ENCODE data around the gene FHIT.
"Not testable (repeated sequence)": the region's sequence is repeated elsewhere in the genome, so short reads cannot be mapped to it uniquely, and the experiment has no call there.

Gene FHIT

DNA sequence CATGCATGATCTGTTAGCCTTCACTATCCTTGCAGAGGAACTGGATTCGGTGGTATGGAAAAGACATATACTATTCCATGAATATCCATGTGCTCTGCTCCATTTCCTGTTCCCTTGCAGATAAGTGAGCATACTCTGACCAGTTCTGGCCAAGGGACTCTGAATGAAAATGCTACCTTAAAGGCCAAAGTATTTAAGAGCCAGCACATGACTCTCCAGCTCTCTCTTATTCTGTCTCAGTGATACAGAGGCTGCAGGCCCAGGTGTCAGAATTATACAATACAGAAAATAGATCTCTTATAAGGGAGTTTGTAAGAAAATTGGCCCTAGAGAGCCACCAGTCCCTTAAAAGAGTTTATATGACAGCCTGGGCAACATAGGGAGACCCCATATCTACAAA lies 1421.7 kb downstream of the FHIT start:
- no peak for DNase-seq (ENCODE audit: low spot score)

DNA sequence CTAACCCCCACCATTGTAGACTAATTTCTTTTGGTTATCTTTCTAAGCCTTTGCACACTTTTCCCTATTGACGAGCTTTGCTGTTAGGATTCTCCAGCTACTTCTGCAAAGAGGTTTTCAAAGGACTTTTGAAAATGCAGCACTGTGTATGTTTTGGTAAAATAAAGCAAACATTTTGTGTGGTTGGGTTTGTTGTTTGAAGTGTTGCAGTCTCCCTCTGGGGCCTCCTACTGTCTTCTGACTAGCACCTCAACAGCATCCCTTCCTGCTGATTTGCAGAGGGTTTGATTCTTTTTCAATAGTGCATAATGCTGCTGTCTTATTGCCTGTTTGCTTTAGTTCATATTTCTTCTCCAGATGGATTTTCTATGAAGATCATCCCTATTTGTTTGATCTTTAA lies 1426.4 kb downstream of the FHIT start:
- DNase-seq (ENCODE audit: low spot score), result no peak

DNA sequence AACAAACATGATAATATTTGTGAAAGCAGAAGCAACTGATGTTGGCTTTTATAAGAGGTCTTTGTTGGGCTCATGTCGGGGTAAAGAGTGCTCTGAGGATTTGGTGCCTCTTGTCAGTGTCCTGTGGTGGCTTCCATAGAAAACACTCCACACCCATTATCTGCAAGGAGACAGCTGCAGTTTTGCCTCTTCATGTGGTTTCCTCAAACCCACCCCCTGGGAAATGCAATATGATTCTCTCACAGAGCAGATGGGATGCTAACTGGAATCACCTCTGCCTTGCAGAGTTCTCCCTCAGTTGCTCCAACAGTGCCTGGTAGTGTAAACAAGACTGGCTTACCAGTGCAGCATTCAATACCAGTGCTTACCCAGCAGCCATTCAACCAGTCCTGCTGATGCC lies 1430.0 kb downstream of the FHIT start:
- no peak for DNase-seq (ENCODE audit: low spot score)

DNA sequence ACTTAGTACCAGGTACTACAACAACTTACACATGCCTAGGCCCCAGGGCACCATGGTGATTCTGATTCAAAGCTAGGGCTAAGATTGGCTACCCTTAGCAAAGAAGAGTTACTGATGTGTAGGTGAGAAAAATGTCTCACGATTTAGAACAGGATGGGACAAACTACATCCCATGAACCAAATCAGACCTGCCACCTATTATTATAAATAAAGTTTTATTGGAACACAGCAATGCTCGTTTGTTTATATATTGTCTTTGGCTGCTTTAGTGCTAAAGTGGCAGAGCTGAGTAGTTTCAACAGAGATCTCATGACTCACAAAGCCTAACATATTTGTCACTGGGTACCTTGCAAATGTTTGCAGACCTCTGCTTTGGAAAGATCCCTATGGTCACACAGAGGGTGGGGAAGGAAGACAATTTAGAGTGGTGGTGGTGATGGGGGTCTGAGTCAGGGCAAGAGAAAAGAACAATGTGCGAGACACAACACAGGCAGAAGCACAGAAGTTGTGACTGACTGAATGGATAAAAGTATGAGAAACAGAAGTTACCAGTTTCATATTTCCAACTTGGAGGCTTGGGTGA lies 1430.8 kb downstream of the FHIT start:
- no peak for DNase-seq (ENCODE audit: low spot score)

DNA sequence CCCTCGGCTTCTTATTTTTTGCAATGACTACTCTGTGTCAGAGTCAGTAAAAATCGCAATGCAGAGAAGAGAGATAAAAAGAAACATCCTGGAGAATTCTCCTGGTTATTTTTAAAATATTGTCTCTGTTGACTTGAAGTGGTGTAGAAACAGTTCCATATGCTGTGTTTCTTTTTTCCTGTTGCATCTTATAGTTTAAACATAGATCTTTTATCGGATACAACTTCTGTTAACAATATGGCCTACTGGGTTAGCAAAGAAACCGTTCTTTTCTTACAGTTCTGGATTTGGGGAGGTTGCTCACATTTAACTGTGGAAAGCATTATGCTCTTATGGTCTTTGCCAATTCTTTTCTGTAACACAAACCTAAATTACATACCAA lies 1432.3 kb downstream of the FHIT start:
- DNase-seq (ENCODE audit: low spot score), result no peak

DNA sequence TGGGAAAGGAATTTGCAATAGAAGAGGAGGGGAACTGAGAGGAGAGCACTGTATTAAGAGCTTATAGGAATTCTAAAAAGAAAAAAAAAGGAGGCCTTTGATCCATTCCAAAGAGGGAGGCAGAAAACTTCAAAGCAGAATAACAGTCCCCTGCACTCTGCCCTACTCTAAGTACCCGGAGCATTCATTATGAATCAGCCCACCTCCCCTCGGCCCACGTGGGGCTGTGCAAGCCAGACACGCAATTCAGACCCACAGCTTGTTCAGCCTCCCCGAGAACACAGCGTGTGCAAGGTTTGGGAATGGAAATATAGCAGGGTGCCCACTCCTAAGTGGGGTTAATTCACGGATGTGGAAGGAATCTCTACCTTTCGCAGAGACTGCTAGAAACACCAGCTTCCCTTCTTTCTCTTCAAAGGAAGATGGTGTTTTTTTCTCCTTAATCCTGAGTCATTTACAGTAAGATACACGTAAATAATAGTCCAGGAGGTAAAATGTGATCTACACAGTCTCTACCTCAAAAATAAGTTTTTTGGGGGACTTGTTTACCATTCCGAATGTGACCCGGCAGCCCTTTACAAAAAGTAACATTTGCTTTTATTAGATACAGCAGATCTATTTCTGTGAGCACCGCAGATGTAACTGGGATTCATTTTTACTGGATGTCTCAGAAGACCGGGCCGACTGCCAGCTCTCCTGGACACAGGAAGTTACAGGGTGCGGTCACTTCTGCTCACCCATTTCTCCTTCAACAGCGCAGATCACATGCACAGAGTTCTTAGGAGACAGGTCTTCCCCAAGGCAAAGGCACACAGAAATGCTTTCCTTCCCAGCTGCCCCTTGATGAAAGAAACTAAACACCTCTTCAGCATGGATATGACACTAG lies 1433.0 kb downstream of the FHIT start:
- DNase-seq (ENCODE audit: low spot score), result peak; percentile 20

DNA sequence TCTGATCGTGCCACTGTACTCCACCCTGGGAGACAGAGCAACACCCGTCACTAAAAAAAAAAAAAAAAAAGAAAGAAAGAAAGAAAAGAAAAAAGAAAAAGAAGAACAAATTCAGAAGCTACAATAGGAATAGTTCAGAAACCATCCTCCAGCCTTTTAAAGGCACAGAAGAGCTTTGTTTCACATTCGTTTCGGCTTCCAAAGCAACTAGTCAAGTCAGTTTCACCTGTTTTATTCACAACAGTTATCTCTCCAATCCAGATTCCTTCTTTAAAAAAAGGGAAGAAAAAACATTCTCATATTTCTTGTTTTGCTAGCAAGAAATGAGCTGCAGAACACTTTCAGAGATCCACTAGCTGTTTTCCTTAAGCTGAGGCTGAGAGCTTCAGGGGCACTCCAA lies 1433.7 kb downstream of the FHIT start:
- DNase-seq (ENCODE audit: low spot score), result no peak

DNA sequence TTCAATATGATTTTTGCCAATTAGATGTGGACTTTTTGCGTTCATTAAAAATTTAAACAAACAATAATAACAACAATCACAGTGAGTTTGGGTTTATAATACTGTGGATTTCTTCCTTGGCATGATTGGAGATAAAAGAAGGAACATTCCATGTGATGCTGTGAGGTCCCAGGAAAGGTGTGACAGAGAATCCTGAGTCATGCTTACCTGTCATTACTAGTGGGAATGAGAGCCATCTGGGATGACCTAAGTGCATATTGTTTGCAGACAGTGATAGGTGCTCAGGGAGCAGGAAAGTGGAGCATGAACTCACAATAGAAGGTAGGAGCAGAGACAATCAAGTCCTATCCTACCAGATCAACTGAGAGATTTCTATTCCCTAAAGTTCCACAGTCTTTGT lies 1434.9 kb downstream of the FHIT start:
- DNase-seq (ENCODE audit: low spot score), result no peak

DNA sequence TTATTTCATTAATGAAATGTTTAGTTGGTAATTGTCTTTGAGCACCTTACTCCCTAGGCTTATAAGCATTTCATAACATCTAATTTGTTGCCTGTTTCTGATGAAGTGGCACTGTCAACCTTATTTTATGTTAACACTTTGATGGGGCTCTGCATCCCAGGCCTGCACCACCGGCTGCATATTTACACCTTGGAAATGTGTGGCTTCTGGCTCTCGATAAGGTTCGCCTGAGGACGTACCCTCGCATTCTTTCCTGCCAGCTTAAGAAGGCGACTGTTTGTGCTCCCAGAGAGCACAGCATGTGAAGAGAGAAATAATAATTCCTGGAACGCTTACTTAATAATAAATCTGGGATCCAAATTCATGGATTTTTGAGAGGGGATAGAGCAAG lies 1438.1 kb downstream of the FHIT start:
- no peak for DNase-seq (ENCODE audit: low spot score)

DNA sequence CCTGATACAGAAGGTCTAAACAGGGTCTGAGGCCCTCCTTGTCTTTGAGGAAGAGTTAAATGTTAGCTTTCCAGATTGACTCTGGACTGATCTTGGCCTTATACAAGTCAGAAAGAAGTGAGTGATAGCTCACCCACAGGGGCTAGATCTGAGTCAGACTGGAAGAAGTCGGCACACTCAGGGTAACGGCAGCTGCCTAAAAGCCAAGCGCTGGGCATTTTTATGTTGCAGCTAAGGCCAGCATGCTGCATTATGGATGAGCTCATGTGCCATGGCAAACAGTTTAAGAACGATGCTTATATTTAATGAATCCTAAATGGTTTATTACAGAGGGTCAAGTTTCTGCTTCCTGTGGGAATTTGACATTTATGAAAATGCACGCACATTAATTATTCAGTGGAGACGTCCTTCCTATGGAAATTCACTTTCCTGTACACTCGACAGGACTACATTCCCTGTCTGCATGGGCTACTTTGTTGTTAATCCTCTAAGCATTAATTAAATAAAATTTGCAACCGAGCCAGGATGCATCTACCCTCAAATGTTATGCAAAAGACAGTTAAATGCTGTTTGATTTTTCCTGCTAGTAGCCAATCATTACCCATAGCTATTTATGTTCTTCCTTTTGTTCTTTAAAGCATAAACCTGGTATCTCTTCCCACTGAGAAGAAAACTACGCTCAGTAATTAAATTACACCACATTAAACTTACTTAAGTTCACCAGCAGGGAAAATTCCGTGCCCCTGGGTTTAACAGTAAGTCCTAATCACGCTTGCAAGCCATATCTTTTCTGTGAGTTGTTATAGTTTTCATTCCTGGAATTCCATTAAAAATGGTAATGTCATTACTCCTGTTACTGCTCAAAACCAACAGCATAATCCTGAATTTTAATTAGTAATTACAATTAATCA lies 1438.8 kb downstream of the FHIT start:
- DNase-seq (ENCODE audit: low spot score), result no peak

DNA sequence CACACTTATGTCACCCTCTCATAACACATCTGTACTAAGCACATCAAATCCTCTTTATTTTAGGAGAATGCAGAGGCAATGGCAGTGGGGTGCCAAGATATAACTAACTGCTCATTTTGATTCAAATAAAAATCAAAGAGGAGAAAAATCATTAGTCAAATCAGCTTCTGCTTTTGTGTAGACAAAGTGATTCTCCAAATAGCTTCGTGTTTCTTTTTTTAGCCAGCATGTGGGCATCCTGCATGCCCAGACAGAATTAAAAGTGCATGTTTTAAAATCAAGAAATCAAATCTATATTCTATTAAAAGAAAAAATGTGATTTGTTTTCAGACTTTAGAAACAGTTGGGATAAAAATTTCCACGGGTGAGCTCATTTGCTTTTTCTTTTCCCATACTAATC lies 1440.1 kb downstream of the FHIT start:
- no peak for DNase-seq (ENCODE audit: low spot score)

DNA sequence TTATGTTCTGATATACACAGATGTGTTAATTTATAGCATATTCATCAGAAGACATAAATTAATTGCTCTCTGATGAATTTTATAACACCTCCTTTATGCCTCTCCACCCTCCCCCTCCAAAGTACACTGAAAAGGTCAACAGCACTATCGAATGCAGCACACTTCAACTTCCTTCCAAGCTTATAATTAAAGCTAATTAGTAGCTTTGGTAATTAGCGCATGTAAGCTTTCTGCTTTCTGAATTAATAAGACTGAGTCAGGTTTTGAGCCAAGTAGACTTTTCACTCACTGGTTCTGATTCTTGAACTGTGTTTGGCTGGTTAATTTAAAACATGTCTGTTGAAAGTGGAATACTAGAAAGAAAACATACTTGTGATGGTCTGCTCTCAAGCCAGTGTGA lies 1440.6 kb downstream of the FHIT start:
- DNase-seq (ENCODE audit: low spot score), result no peak

DNA sequence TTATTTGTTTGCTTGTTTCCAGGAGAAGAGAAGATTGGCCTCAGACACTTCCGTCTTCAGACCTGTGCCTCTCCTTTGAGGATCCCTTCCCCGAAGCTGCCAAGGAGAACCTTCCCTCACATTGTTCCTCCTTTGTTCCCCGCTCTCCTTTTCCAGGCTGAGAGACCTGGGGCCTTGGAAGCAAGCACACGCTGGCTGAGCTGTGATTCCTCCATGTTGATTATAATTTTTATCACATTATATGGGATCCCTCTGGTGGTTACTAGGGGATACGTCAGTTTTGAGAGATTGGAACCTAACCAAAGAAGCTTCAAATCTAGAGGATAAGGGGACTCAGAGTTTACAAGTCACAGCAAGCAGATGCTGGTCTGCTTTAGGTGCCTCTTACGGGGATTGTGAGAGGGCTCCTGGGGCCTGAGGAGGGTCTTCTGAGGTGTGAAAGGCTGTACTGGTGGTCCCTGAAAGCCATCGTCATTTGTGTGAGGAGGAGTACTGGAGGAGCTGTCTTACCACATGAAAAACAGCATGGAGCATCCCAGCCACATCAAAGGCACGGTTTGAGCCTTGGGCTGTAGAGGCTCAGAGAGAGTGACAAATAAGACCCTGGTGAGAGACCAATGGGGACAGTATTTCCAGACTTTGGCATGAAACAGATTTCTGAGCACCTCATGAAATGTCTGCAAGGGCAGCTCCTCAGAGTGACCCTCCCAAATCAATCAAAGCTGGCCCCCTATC lies 1441.4 kb downstream of the FHIT start:
- DNase-seq (ENCODE audit: low spot score), result peak; percentile 48

DNA sequence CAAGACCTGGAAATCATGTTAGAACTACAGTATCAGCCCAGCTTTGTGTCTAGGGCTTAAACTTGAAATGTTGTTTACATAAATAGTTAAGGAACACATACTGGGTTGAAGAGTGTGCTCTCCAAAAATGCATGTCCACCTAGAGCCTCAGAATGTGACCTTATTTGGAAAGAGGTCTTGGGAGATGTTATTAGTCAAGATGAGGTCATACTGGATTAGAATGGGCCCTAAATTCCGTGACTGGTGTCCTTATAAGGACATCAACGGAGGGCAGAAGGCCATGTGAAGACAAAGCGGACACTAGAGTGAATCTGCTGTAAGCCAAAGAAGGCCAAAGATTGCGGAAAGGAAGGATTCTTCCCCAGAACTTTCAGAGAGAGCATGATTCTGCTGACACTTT lies 1442.2 kb downstream of the FHIT start:
- DNase-seq (ENCODE audit: low spot score), result no peak

DNA sequence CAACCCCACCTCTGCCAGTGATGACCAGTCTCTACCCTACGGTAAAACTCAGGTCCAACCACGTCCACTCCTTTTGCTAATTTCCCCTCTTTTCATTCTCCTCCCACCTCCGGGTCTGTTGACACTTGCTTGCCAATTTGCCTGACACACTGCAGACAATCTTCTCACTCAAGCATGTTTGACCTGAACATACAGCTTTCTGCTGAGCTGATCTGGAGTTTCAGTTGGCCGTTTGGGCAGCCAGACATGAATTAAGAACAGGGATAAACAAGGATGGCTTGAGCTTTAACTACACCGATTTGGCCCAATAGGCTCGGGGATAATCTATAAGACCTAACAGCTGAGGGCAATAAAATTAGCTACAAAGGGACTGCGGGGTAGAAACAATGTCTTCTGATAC lies 1442.8 kb downstream of the FHIT start:
- DNase-seq (ENCODE audit: low spot score), result no peak

DNA sequence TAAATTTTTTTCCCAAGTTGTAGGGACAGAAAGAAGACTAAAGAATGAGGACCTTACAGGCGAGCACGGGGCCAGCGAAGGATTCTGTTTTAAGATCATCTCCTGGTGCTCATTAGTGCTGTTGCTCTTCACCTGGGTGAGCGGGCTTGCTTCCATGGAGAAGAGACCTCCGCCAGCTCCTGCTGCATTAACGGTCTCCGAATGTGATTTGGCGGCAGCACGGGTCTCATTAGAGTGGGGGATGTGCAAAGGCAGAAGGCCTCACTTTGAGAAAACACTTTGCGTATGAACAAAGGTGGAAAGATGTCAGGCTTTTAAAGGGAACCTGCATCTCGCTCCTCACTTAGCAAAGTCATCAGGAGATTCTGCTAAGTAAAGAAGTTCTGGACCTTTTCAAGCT lies 1448.0 kb downstream of the FHIT start:
- DNase-seq (ENCODE audit: low spot score), result no peak

DNA sequence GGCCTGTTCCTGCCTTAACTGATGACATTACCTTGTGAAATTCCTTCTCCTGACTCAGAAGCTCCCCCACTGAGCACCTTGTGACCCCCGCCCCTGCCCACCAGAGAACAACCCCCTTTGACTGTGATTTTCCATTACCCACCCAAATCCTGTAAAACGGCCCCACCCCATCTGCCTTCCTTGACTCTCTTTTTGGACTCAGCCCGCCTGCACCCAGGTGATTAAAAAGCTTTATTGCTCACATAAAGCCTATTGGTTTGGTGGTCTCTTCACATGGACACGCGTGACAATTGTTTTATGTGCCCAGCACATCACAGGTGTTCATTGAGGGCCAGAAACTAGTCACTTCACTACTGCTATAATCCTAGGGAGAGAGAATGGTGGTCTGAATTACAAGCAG lies 1448.8 kb downstream of the FHIT start:
- DNase-seq (ENCODE audit: low spot score), result not testable (repeated sequence)

DNA sequence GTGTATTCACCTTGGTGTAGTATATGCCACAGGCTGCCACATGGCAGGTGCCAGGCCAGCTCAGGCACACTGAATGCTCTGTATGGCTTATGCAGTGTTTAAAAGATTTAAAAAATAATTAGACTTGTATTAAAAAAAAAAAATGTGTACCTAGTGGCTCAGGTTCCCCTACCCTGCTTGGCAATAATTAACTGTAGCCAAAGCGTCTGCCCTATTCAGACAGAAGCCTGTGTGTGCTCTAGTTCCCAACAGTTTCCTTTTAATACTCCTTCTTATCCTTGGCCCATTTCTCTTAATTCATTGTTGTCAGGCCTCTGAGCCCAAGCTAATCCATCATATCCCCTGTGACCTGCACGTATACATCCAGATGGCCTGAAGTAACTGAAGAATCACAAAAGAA lies 1449.2 kb downstream of the FHIT start:
- no peak for DNase-seq (ENCODE audit: low spot score)

DNA sequence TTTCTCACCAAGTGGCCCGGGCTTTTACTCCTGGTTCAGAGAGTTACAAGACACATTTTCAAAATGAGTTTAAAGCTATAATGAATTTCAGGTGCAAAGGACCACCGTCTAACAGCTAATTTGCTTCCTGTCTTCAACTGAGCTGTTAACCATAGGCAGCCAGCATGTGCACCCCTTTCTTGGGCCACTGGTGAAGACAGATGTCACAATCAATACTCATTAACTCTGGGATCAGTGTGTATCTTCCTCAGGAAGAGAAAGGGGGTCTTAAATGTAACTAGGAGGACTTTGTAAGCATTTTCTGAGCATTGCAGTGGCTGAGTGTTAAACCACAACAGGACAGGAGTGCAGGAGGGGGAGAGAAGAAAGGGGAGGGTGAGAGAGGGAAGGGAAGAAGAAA lies 1450.8 kb downstream of the FHIT start:
- no peak for DNase-seq (ENCODE audit: low spot score)

DNA sequence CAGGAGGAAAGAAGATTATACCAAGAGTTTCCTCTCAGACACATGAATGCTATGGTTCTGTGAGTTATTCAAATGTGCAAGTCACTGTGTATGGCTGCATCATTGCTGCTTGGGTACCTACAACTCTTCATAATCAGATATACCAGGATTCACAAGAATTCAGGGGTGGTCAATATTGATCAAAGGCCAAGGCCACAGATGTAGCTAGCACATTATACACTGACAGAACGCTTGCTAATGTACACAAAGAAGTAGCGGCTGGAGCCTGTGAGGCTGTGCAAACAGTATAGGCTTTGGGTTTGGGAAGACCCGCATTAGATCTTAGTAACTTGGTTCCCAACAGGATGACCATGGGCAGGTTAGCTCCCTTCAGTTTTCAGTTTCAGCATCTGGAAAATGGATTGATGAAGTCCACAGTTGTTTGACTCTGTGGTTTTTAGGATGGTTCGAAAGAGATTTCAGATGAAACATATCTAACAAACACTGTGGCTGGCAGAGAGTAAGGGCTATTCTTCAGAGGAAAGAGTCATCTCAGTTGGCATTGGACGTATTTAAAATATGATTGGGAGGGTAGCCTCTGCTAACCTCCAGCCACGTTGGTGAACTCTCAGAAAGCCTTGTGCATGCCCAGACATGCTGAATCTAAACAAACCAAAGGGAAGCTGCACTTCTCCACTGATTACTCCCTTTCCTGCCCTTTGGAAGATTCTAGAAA lies 1452.7 kb downstream of the FHIT start:
- no peak for DNase-seq (ENCODE audit: low spot score)

DNA sequence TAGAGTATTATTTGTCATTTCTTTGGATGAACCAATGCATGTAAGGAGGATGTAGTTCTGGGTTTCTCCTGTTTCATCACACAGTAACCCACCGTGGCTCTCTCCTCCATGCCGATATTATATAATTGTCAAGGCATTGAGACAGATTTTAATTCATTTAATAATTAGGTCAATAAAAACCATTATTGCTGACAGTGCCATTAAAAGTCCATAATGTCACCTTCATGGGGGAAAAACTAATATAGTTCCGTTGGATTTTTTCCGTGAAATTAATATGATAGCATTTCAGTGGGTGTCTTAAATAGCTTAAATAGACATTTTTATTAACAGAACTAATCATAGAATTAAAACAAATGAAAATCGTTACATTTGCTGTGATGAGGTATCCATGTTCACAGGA lies 1453.7 kb downstream of the FHIT start:
- DNase-seq (ENCODE audit: low spot score), result no peak

DNA sequence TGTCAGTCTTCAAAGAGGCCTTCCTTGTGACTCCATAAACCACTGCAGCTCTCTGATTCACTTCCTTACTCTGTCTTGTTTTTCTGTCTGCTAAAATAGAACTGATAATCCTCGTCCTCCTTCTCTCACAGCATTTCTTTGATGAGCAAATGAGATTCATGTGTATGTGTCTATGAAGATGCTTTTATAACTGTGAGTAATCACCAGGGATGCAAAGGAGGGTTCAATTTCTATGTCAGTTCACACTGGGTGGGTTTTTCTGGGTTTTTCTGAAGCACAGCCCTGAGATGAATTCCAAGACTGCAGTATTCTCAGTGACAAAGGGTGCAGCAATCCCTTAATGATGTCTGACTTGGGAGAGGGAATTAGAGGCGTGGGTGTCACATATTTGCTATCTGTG lies 1454.8 kb downstream of the FHIT start:
- no peak for DNase-seq (ENCODE audit: low spot score)
